Activated effector memory CD4-positive, alpha-beta T cell treated with anti-CD3 and anti-CD28 coated beads, Interleukin-2, amount 50 U/mL, for 16 hours (primary cell): ENCODE data around the gene ZNF468.
A peak's percentile ranks its signal among the peaks of the same experiment; 100 is the strongest.
"Not testable (repeated sequence)": the region's sequence is repeated elsewhere in the genome, so short reads cannot be mapped to it uniquely, and the experiment has no call there.

Experiments
- DNase-seq: peaks from one replicate; pipeline ENCODE4 v3.0.0-alpha.2; 2020

Gene ZNF468

DNA sequence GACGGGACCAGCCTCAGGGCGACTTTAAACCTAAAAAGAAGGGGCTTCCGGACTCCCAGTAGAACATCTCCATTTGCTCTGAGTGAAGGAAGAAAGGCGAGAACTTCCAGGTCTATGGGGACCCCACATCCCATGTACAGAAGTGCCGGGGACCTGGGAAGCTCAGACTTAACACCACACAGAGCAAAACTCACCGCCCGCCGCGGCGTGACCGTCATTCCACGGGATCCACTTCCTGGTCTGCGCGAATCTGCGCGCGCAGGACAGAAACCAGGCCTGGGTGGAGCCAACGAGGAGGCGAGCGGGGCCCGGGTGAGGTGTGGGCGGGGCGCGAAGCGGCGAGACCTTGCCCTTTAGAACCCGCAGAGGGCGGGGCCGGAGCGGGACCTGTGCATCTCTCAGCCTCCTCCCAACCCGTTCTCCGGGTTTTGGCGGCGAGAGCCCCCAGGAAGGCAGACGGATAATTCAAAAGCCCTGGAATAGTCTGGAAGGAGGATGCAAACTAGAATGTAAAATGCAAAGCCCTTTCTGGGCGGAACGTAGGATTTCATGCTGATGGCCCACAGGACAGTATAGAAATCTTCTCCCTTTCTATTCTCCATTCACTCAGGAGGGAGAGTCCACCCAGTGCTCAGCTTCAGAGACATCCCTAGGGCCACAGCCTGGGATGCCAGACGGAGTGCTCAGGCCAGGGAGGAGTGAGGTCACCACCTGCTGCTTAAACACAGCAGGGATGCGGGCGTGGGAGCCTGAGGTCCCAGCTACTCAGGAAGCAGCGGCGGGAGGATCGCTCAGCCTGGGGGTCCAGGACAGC, at the start of gene ZNF468:
Gene ZNF468 (minus strand): TSS at position 242 of the 814 bp plus-strand sequence. CDS start 3,347 bp downstream, outside the sequence.
- DNase-seq, result peak; percentile 90

- DNase-seq, result not testable (repeated sequence)
Measured at GRCh38 chr19:52904052-52904780, 46.8 kb upstream of the ZNF468 start.

DNA sequence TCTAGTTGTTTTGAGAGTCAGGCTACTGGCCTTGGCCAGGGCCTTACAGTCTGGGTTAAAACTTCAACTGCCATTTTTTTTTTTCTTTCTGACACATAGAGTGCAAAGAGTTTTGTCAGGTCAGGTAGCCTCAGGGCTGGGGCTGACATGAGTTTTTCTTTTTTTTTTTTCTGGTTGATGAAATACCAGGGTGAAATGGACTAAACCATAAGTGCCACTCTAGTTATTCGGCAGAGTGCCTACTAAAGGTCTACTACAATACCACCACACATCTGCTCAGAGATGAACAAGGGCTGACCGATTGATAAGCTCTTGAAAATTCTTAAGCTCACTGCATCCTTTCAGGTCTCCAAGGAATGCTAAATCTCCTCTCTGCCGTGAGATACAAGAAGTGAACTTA, 44.4 kb upstream of the ZNF468 start:
- DNase-seq, result no peak

DNA sequence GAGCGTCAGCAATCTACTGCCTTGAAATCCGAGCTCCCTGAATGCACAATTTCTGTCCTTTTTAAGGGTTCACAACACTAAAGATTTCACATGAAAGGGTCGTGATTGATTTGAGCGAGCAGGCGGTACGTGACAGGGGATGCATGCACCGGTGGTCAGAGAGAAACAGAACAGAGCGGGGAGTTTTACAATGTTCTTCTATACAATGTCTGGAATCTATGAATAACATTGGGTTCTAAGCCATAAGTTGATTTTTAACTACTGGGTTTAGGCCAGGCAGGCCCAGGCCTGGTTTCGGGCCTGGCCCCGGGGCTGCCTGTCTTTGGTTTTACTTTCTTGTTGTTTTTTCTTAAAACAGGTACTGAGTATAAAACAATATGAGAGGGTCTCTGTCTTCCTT, 41.2 kb upstream of the ZNF468 start:
- not testable (repeated sequence) for DNase-seq

GRCh38 chr19:52898101-52898500, 40.7 kb upstream of the ZNF468 start:
- no peak for DNase-seq

GRCh38 chr19:52897138-52897935, 39.9 kb upstream of the ZNF468 start, which contains the start of gene ZNF320:
ZNF320 (minus strand) TSS chr19:52897635; CDS start chr19:52890255, 7,380 bp downstream.
- DNase-seq, result peak; percentile 95

GRCh38 chr19:52896431-52897137, 39.2 kb upstream of the ZNF468 start:
- DNase-seq, result no peak

DNA sequence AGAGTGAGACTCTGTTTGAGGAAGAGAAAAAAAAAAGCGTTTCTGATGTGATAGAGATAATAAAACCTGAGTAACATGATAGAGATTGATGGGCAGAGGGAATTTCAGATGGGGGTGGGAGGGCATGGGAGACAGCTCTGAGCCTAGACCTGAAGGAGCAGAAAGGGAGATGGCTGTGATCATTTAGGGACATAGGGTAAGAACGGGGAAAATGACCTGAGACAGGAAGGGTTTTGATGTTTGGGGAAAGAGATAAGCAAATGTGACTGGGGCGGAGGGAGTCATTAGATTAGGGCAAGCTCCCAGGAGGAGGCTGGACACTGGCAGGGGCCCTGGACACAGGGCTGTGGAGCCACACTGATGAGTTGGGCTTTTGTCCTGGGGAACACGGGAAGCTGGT, 33.9 kb upstream of the ZNF468 start:
- DNase-seq, result no peak

DNA sequence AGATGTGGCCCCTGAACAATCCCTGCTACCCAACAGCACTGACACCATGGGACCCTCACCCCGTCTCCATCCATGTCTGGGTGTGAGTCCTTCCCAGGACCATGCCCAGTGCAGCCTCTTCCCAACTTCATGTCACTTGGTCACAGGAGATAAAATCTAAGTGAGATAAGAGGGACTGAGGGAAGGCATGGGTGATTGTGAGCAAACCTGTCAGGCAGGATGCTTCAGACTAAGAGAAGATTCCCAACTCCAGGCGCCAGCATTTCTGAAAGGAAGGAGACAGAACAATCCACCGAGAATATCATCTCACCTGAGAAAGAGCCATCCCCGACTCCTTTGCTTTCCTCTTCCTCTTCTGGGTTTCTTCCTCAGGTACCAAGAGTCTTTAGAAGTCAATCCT, 32.5 kb upstream of the ZNF468 start:
- no peak for DNase-seq

GRCh38 chr19:52889076-52889475, 31.7 kb upstream of the ZNF468 start:
- no peak for DNase-seq

GRCh38 chr19:52880895-52881389, 23.5 kb upstream of the ZNF468 start:
- no peak for DNase-seq

DNA sequence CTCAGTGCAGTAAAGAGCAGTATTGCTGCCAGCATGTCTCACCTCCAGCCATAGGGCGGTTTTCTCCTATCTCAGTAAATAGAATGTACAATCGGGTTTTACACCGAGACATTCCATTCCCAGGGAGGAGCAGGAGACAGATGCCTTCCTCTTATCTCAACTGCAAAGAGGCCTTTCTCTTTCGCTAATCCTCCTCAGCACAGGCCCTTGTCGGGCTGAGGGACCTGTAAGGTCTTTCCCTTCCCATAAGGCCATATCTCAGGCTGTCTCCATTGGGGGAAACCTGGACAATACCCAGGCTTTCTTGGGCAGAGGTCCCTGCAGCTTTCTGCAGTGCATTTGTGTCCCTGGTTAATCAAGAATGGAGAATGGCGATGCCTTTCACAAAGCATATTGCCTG, 15.6 kb upstream of the ZNF468 start:
- DNase-seq, result not testable (repeated sequence)

DNA sequence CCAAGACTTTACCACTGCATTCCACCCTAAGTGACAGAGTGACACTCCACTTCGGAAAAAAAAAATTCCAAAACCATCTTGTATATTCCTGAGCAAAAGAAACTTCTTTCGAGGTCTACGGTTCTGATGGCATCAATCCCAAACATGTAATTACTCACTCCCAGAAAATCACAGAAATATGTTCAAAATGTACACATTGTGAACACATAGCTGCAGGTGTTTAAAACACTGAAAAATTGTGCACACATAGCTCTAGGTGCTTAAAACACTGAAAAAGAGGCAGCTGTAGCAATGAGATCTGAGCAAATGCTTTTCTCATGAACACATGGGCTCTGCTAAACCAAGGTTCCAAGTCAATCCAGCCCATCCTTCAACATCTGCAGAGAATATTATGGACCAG, 14.0 kb upstream of the ZNF468 start:
- no peak for DNase-seq

DNA sequence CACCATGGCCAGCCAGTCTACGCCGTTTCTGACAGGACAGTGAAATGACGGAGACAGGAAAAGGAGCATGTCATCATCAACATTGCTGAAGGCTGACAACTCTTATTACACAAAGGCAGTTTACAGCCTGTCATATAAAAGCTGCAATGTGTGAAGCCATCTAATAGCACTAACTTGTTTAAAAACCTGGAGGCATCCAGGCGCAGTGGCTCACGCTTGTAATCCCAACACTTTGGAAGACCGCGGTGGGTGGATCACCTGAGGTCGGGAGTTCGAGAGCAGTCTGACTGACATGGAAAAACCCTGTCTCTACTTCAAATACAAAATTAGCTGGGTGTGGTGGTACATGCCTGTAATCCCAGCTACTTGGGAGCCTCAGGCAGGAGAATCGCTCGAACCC, 10.6 kb upstream of the ZNF468 start:
- not testable (repeated sequence) for DNase-seq

- DNase-seq, result not testable (repeated sequence)
Measured at GRCh38 chr19:52856540-52857377, 660 bp downstream of the ZNF468 start.

DNA sequence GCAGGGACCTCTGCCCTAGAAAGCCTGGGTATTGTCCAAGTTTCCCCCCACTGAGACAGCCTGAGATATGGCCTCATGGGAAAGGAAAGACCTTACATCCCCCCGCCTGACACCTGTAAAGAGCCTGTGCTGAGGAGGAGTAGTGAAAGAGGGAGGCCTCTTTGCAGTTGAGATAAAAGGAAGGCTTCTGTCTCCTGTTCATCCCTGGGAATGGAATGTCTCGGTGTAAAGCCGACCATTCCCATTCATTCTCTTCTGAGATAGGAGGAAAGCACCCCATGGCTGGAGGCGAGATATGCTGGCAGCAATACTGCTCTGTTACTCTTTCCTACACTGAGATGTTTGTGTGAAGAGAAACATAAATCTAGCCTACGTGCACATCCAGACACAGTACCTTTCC, 10.1 kb downstream of the ZNF468 start:
- DNase-seq, result not testable (repeated sequence)

GRCh38 chr19:52840825-52841465, 16.5 kb downstream of the ZNF468 start:
- not testable (repeated sequence) for DNase-seq

DNA sequence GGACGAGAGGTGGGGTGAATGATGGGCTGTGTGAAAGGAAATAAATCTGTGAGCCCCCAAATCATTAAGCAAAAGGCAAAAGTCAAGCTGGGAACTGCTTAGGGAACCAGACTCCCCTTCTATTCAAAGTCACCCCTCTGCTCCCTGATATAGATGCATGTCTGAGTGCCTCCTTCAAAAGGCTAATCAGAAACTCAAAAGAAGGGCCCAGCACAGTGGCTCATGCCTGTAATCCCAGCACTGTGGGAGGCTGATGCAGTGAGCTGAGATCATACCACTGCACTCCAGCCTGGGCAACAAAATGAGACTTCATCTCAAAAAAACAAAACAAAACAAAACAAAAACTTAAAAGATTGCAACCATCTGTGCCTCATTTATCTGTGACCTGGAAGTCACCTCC, 23.1 kb downstream of the ZNF468 start:
- DNase-seq, result not testable (repeated sequence)

DNA sequence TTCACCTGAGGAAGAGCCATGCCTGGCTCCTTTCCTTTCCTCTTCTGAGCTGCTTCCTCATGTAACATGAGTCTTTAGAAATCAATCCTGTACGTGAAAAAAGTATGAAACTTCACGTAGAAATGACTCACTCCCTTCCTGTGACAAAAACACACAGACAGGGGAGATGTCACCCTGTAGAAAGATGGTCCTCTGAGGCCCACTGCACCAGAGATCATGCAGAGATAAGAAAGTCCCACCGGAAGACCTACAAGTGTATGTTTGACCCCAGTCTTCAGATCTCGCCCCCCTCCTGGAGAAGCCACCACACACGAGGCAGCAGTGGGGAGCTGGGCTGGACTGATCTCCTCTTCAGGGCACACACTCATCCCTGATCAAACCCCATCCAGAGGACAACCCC, 23.9 kb downstream of the ZNF468 start:
- not testable (repeated sequence) for DNase-seq

- not testable (repeated sequence) for DNase-seq
Measured at GRCh38 chr19:52829866-52830265, 27.6 kb downstream of the ZNF468 start.

GRCh38 chr19:52825765-52826164, 31.7 kb downstream of the ZNF468 start:
- DNase-seq, result no peak
